Measurements from ENCODE around the gene SREK1IP1. TPM values are rescaled to one million over a fixed set of nuclear protein-coding genes. Genes with fewer than 3 reads are reported as not detected.

SREK1IP1 gene
- total and polyA plus RNA-seq, 10 of the 15 experiments (the other 5 are each of a cell fraction or from before 2014, with no cell fraction given), result 9.1 to 60.3 (median 26.9) TPM

GRCh38 chr5:64763948-64764503 lies 4.5 kb downstream of the SREK1IP1 start (continued):
- TF ChIP-seq E4F1 (IDR thresholded peaks at IDR 0.05; ENCODE audit: borderline replicate concordance, partially characterized antibody), result no peak
- no peak for TF ChIP-seq MAX (IDR thresholded peaks at IDR 0.05; ENCODE audit: low read depth, low read length)
- no peak for TF ChIP-seq WRNIP1 (IDR thresholded peaks at IDR 0.05; ENCODE audit: borderline replicate concordance, low read depth, low read length)
- TF ChIP-seq ZNF217 (IDR thresholded peaks at IDR 0.05), result no peak
- TF ChIP-seq ZNF274 (IDR thresholded peaks at IDR 0.05; ENCODE audit: insufficient read depth, insufficient read length), result no peak
- TF ChIP-seq TCF7 (IDR thresholded peaks at IDR 0.05; ENCODE audit: borderline replicate concordance), result no peak
- TF ChIP-seq ATF2 (IDR thresholded peaks at IDR 0.05; ENCODE audit: low read length), result no peak
- TF ChIP-seq YY1 (IDR thresholded peaks at IDR 0.05; ENCODE audit: low read depth, low read length), result no peak
- TF ChIP-seq KLF5 (IDR thresholded peaks at IDR 0.05; ENCODE audit: partially characterized antibody), result no peak

Measured in GM12878 (cell line).